SH-SY5Y (cell line): ENCODE measurements around the gene ANO6.

Experiments
- GATA2 ChIP-seq: IDR thresholded peaks from 2 replicates; pipeline ENCODE4 v1.6.1; 2011; ENCODE audit warnings: mild to moderate bottlenecking, low read depth, low read length
- GATA3 ChIP-seq: IDR thresholded peaks from 2 replicates; pipeline ENCODE4 v1.6.1; 2011; ENCODE audit warnings: low read depth, mild to moderate bottlenecking, low read length, moderate library complexity

Gene ANO6

DNA sequence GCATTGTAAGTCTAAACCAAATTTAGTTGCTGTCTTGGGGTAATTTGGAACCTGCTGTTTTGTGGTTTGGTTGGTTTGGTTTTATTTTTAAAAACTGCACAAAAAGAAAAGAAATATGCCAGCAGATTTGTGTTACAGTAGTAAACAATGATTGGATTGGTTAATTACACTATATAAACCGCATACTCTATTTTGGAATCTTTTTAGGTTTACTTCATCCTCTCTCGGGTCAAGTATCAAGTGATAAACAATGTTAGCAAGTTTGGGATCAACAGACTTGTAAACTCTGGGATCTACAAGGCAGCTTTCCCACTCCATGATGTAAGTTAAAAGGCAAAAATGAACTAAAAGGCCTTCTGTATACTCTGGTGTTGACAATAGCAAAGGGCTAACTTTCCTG lies 132.4 kb downstream of the ANO6 start:
- TF ChIP-seq GATA3, result no peak
- TF ChIP-seq GATA2, result no peak

DNA sequence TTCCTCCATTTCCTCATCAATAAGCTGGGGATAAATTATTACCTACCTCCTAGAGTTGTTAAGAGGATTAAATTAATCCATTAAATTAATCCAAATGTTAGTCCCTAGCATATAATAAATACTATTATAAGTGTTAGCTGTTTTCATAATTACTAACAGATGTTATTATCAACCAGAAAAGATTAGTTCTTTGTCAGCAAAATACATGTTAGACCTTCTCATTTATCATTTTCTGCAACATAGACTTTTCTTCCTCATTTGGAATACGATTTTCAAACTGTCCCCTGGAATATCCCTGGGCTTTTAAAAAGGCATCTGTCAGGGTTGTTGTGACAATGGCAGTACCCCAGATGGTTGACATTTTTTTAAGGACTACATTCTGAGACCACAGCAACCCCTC lies 133.1 kb downstream of the ANO6 start:
- TF ChIP-seq GATA2 (no peak), GATA3 (no peak)

DNA sequence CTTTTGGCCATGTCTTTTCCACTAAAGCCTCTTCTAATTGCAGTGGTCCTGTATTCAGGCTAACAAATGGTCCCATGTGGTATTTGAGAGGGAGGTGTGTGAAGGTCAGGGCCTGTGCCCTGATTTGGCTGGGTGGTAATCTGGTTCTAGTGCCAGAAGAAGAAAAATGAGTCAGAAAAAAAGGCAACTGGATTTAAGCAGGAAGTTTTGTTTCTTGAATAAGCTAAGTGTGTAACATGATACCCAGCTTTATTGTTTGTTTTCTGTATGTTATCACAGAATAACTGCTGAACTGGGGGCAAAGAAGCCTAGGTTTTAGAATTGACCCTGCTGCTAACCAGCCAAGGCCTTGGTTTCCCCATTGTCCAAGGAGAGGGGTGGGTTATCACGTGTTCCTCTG lies 134.0 kb downstream of the ANO6 start:
- TF ChIP-seq GATA3 (no peak), GATA2 (no peak)

DNA sequence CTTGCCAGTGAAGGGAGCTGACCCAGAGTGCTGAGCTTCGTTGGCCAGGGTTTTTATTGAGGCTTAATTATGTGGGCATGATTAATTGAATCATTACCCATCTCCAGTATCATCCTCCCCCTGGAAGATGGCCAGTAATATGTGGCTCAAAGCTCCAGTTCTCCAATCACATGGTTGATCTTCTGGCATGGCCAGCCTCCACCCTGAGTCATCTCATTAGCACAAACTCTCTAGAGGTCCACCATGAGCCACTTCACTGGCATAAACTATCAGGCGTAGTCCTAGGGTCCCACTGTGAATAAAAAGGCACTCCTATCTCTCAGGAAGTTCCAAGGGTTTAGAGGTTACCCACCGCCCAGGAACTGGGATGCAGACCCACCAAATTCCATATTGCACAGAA lies 135.0 kb downstream of the ANO6 start:
- TF ChIP-seq GATA2 (no peak), GATA3 (no peak)

- TF ChIP-seq GATA3 (no peak), GATA2 (no peak)
Observed at GRCh38 chr12:45351921-45352670, 136.2 kb downstream of the ANO6 start.

DNA sequence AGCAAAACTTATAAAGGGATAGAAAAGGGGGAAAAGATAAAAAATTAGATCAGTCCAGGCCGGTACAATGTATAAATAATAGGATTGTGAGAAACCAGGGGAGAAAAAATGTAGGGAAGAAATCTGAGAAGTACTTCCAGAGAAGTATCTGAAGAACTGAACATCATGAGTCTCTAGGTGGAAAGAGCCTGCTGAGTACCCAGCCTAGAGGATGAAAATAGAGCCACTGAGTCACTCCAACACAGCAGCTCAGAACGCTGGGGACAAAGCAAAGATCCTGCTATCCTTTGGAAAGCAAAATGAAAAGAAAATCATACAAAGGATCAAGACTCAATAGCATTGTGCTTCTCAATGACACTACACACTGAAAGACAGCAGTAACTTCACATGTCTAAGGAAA lies 138.0 kb downstream of the ANO6 start:
- TF ChIP-seq GATA3, result no peak
- TF ChIP-seq GATA2, result no peak

DNA sequence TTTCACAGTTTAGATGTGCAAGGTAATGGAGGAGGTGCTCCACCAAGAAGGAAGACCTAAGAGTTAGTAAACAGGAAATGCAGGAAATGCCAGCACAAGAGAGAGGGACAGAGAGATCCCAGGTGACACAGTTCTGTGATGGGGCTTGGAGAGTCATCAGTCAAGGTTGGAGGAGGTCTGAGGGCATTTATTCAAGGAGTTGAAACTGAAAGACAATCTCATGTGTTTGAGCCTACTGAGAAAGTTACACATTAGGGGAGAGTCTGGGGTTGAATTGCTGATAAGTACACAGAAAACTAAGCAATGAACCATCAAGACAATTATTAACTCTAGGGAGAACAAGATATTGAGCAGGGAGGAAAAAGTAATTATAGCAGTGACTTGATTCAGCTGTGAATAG lies 138.5 kb downstream of the ANO6 start:
- TF ChIP-seq GATA2 (no peak), GATA3 (no peak)

DNA sequence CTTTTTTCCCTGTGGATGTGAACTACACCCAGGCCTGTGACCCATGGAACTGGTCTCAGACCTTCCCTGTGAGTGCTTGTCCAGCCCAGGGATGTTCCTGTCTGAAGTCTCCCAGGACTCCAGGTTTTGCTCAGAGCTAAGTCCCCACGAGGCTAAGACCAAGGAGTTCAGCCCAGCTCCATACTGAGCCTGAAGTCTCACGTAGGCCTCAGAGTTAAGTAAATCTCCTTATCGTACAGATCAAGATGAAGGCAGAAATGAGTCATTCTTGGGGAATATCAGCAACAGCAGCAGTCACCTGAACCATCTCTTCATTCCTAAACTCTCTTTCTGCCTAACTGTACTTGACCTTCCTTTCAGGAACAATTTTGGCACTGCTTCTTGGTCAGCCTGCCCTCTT lies 139.8 kb downstream of the ANO6 start:
- TF ChIP-seq GATA3, result no peak
- TF ChIP-seq GATA2, result no peak

DNA sequence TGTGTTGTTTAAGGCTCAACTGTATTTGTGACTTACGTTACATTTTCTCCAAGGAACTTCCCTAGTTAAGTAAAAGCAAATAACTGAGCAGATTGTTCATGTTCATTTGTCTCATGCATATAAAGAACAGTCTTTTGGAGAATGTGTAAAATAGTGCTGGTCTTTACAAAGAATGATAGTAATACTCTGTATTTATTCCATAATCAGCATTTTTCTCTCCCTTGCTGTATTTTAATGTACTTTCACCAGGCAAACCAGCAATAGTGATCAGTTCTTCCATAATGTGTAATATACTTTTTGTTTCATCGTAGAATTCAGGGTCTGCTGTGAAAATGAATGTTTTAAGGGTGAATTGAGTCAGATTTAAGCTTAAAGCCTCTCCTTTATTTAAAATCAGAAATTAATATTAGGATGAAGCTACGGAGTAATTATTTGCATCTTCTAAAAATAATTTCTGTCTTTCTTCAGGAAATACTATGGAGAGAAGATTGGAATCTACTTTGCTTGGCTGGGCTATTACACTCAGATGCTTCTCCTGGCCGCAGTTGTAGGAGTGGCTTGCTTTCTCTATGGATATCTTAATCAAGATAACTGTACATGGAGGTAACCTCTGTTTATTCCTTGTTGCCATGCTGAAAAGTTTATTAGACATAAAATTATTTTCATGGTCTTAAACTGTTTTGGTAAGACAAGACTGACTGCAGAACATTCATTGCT lies 141.1 kb downstream of the ANO6 start:
- TF ChIP-seq GATA3, result no peak
- TF ChIP-seq GATA2, result no peak

GRCh38 chr12:45357539-45358417 lies 141.9 kb downstream of the ANO6 start:
- TF ChIP-seq GATA3, result no peak
- TF ChIP-seq GATA2, result peak; percentile 83

- TF ChIP-seq GATA3 (no peak), GATA2 (no peak)
Observed at GRCh38 chr12:45362291-45362690, 146.4 kb downstream of the ANO6 start.

GRCh38 chr12:45363903-45364302 lies 148.0 kb downstream of the ANO6 start:
- TF ChIP-seq GATA3 (no peak), GATA2 (no peak)

- TF ChIP-seq GATA3 (no peak), GATA2 (no peak)
Observed at GRCh38 chr12:45368841-45369489, 153.1 kb downstream of the ANO6 start.

DNA sequence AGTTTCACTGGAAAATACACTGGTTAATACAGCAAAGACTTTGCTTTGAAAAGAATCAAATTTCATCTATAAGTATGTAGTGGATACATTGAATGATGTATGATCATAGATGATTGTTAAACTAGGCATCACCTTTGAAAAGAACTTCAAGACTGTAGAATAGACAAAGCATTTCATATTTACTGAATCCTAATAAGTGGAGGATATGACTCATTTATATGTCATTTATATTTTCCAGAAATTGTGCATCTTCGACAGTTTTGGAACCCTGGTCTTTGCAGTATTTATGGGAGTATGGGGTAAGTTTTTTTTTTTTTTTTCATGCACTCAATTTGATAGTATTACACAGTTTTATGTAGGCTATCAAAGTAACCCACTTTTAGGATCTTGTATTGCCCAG lies 161.9 kb downstream of the ANO6 start:
- no peak for TF ChIP-seq GATA2
- TF ChIP-seq GATA3, result no peak
